HG03432 (cell line): ENCODE measurements around the gene LDLRAD4.

Experiments
- ATAC-seq: cut with Tn5 transposase; IDR thresholded peaks from one replicate; pipeline ENCODE4 v1.9.1; 2021; ENCODE audit warnings: mild to moderate bottlenecking, moderate library complexity; ENCODE audit not compliant: unreplicated experiment

Gene LDLRAD4

GRCh38 chr18:13558124-13558523, 339.6 kb downstream of the LDLRAD4 start:
- ATAC-seq = peak; percentile 49

DNA sequence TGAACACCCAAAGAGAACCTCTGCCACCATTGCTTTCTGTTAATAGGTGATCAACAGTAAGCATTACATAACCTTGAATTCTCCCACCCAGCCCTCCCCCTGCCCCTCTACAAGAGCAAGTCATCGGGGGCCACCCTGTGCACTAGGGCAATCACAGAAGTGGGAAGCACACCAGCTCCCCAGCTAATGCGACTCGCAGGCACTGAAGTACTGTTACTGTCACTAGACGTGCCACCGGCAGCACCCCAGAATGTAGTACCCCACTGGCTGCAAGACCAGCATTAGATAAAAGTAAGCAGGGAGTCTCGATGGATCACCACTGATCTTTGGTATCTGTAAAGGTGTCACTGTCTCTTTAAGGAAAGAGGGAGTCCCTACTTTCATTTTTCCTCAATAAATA, 340.2 kb downstream of the LDLRAD4 start:
- ATAC-seq = no peak

DNA sequence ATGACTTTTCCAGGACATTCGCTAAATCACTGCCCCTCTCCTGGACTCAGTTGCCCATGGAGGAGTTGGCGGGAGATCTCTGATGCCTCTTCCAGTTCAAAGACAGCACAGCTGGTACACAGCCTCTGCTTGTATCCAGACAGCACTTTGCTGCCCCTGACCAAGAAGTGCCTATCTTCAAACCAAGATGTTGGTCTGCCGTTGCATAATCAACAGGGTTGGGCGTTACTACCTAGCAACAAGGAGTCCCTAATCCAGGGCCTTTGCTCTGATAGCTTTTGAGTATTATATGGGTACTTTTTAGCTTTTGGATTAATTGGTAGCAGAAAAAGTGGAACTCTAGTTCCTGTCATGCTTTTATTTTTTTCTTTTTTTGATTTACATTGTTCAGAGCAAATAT, 341.2 kb downstream of the LDLRAD4 start:
- no peak for ATAC-seq

GRCh38 chr18:13560306-13560705, 341.7 kb downstream of the LDLRAD4 start:
- no peak for ATAC-seq

GRCh38 chr18:13562494-13563029, 344.0 kb downstream of the LDLRAD4 start:
- peak; percentile 68 for ATAC-seq

GRCh38 chr18:13563390-13563805, 344.8 kb downstream of the LDLRAD4 start:
- ATAC-seq = no peak

- no peak for ATAC-seq
Measured at GRCh38 chr18:13564579-13564978, 346.0 kb downstream of the LDLRAD4 start.

- ATAC-seq = no peak
Measured at GRCh38 chr18:13565228-13565627, 346.7 kb downstream of the LDLRAD4 start.

DNA sequence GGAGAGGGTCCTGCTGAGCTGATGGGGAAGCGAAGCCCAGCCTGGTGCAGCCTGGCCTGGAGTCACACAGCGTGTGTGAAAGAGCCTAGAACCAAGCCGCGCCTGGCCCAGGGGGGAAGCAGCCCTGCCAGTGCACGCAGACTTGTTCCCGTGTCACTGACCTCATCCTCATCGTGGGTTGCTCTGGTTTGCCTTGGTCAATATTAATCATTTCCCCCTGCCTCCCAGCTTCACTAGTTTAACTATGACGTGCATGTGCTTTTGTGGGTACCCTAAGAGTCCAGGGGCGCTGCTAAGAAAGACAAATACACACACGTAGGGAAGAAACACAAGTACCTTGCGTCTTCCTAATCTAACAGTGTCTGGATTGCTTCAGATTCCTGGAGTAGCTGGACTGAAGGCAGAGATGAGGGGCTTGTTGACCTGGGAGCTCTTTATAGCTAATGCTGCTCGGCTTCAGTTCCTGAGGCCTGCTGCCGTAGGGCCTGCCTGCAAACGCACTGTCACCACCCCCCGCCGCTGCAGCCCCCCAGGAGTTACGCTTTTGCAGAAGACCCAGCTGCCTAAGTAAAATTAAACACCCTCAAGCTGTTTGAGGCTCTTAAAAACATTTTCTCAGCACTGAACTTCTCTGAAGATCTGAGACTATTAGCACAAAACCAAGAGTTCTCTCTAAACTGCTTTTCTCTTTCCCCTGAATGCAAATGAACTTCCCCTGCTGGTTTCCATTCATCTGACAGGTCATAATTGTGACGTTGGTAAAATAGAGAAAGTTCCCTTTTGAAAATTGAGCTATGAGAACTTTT, 348.6 kb downstream of the LDLRAD4 start:
- peak; percentile 59 for ATAC-seq

- peak; percentile 65 for ATAC-seq
Measured at GRCh38 chr18:13568443-13569392, 350.2 kb downstream of the LDLRAD4 start.

- no peak for ATAC-seq
Measured at GRCh38 chr18:13570216-13570615, 351.7 kb downstream of the LDLRAD4 start.

DNA sequence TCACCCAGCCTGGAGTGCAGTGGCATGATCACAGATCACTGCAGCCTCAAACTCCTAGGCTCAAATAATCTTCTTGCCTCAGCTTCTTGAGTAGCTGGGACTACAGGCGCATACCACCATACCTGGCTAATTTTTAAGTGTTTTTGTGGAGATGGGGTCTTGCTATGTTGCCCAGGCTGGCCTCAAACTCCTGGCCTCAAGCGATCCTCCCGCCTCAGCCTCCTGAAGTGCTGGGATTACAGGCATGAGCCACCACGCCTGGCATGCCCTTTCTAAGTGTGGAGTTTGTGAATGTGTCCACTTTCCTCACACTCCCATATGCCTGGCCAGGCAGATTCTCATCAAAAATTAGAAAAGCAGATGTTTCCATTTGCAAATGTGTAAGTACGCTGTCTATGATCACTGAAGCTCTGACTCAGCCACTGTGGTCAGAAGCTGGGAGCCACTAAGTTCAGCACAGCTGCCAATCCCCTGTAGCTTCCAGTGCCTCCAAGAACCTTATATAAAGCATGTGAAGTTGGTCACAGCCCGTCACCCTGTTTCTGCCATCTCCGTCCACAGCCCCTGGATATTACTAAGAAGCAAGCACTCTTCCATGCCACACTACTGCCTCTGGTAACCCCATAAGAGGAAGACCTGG, 352.4 kb downstream of the LDLRAD4 start:
- no peak for ATAC-seq

DNA sequence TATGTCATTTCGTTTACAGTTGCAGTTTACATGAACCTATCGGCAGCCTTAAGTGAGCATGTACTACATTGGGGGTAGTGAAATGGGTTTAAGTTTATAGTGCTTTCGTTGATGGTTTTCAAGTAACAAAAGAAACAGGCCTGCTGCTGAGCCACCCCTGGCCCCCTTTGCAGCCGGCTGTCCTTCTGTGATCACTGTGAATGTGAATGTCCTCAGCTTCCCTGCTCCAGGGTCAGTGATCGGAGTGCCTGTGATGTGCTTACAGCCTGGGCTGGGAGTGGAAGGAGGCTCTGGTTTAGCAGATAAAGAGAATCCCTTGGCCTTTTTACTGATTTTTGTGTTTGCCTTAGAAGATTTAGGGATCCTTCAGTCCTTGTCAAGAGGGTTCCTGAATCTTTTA, 353.6 kb downstream of the LDLRAD4 start:
- ATAC-seq = no peak

GRCh38 chr18:13572721-13573120, 354.2 kb downstream of the LDLRAD4 start:
- no peak for ATAC-seq

DNA sequence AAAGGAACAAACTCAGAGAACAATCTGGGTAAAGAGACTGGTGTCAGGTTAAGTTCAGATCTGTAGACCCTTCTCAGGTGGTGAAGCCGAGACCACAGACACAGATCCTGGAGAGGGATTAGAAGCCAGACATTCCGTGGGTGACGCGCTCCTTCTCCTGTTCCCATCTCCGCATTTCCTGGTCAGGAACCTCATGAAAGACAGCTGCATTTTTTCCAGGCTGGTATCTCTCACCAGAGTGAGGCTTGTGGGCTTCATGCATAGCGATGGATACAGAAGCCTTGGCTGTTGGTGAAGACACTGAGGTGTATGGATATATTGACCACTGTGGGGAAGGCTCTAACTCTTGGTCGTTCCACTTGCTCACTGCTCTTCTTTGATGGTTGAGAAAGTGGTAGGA, 355.2 kb downstream of the LDLRAD4 start:
- ATAC-seq = no peak

- ATAC-seq = no peak
Measured at GRCh38 chr18:13574355-13574754, 355.8 kb downstream of the LDLRAD4 start.

DNA sequence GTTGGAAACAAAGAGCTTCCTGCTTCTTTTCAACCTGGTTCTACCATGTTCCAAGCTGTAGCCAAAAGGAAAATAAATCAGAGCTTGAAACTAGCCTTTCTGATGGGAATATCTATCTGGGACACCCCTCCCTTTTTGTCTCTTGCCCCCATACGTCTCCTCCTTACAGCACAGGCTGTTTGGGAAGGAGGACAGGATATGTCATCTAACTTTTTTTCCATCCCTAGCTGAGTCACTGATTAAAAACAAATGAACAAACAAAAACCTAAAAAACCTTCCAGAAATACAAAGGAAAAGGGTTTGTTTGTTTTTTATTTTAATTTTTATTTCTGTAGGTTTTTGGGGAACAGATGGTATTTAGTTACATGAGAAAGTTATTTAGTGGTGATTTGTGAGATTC, 356.2 kb downstream of the LDLRAD4 start:
- ATAC-seq = no peak

GRCh38 chr18:13576598-13576997, 358.0 kb downstream of the LDLRAD4 start:
- peak; percentile 15 for ATAC-seq

- ATAC-seq = peak; percentile 93
Measured at GRCh38 chr18:13577091-13577697, 358.6 kb downstream of the LDLRAD4 start.

DNA sequence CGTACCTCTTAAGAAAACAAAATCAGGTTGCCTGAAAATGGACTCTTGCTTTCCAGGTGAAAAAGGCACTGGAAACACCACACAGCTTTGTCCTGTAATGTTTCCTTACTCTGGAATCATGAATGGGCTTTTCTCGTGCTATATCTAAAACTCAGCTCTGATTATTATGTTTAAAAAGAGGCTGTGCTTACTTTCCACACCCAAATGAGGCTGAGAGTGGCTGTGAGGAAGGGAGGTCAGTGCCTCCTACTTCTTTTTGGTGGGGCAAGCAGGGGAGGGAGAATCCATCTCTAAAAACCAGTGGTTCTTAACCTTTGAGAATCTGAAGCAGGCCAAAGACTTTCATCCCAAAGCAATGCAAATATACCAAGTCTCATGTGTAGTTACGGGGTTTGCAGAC, 359.2 kb downstream of the LDLRAD4 start:
- no peak for ATAC-seq

GRCh38 chr18:13578400-13578799, 359.8 kb downstream of the LDLRAD4 start:
- no peak for ATAC-seq
